Hepatocyte (in vitro differentiated cells): ENCODE measurements around the gene MOK. TPM values are rescaled to one million over a fixed set of nuclear protein-coding genes. Genes with fewer than 3 reads are reported as not detected.

Source experiments
- DNase-seq: peaks from one replicate; pipeline ENCODE4 v3.0.0-alpha.2; 2016; ENCODE audit warnings: low spot score
- H2AFZ ChIP-seq: fragments of 200-600 bp; sonication (generic); 2 replicates; pipeline ENCODE4 v1.6.0; 2016; ENCODE audit warnings: antibody characterized with exemption, mild to moderate bottlenecking
- H3K27ac ChIP-seq: fragments of 200-600 bp; sonication (generic); 2 replicates; pipeline ENCODE4 v1.5.1; 2016; ENCODE audit warnings: mild to moderate bottlenecking
- H3K27me3 ChIP-seq: fragments of 200-600 bp; sonication (generic); 2 replicates; pipeline ENCODE4 v1.6.1; 2016
- H3K36me3 ChIP-seq: fragments of 200-600 bp; sonication (generic); replicated peaks from 2 replicates; pipeline ENCODE4 v1.5.1; 2016; ENCODE audit warnings: low read depth; ENCODE audit not compliant: insufficient read depth
- H3K4me1 ChIP-seq: fragments of 200-600 bp; sonication (generic); 2 replicates; pipeline ENCODE4 v1.5.1; 2016; ENCODE audit warnings: mild to moderate bottlenecking, moderate library complexity; ENCODE audit not compliant: insufficient read depth
- H3K4me2 ChIP-seq: fragments of 200-600 bp; sonication (generic); 2 replicates; pipeline ENCODE4 v1.6.0; 2016
- H3K4me3 ChIP-seq: fragments of 200-600 bp; sonication (generic); 2 replicates; pipeline ENCODE4 v1.5.1; 2016; ENCODE audit warnings: mild to moderate bottlenecking
- H3K79me2 ChIP-seq: fragments of 200-600 bp; sonication (generic); 2 replicates; pipeline ENCODE4 v1.6.0; 2017; ENCODE audit warnings: mild to moderate bottlenecking
- H3K9me2 ChIP-seq: fragments of 200-600 bp; sonication (generic); replicated peaks from 2 replicates; pipeline ENCODE4 v1.6.0; 2017; ENCODE audit warnings: mild to moderate bottlenecking; ENCODE audit not compliant: insufficient read depth
- H3K9me3 ChIP-seq: fragments of 200-600 bp; sonication (generic); 2 replicates; pipeline ENCODE4 v1.5.1; 2016; ENCODE audit warnings: low read depth, mild to moderate bottlenecking
- H4K20me1 ChIP-seq: fragments of 200-600 bp; sonication (generic); 2 replicates; pipeline ENCODE4 v1.6.0; 2016; ENCODE audit warnings: mild to moderate bottlenecking; ENCODE audit not compliant: insufficient read depth, poor library complexity, severe bottlenecking
- EZH2 ChIP-seq: fragments of 200-600 bp; sonication (generic); IDR thresholded peaks from 2 replicates; pipeline ENCODE4 v1.6.1; 2016; ENCODE audit warnings: antibody characterized with exemption, mild to moderate bottlenecking, borderline replicate concordance
- EZH2phosphoT487 ChIP-seq: fragments of 200-600 bp; sonication (generic); IDR thresholded peaks from one replicate; pipeline ENCODE4 v1.6.1; 2018; ENCODE audit warnings: antibody characterized with exemption, mild to moderate bottlenecking, low read depth, moderate library complexity; ENCODE audit not compliant: unreplicated experiment, severe bottlenecking
- WGBS: methylation state at CpG from one replicate; pipeline ENCODE4 v1.1.6; 2016; ENCODE audit warnings: low lambda C conversion rate; ENCODE audit errors: missing lambda C conversion rate; 5-methylcytosine and 5-hydroxymethylcytosine counted together
- polyA plus RNA-seq: library from polyadenylated mRNA; unstranded; fragments of >200 nt; fragmentation: Nextera tagmentation; extraction: Ambion mirVana; gene quantifications from 2 replicates; pipeline ENCODE4 v1.2.1, GENCODE V29; 2016
- total RNA-seq: library from RNA; depleted of rRNA; stranded (reverse); fragments of >200 nt; gene quantifications from 2 replicates; pipeline ENCODE4 v1.2.3, GENCODE V29; 2014
- TF ChIP-seq, protein P1 (sequence below): fragments of 200-600 bp; sonication (generic); IDR thresholded peaks from 2 replicates; pipeline ENCODE4 v1.5.1; 2016; ENCODE audit warnings: antibody characterized with exemption, mild to moderate bottlenecking; ENCODE audit not compliant: poor library complexity

Gene MOK
- total and polyA plus RNA-seq, 2 experiments from 2014 or later = 9.3 to 13.5 TPM

DNA sequence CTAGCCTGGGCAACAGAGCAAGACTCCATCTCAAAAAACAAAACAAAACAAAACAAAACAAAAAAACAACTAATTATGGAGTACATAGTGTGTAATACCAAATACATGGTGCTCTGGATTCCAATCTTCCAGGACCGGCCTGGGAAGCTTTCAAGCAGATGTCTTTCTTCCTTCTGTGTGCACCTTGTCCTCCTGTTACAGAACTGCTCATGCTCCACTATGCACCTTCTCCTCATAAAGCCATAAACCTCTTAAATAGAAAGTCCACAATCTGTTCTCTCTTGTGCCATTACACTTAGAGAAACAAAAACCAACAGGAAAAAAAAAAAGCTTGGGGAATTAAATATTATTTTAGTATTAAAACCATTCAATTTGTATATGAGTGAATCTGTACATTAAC lies 12.5 kb downstream of the MOK start:
- 90% methylated on average over 1 of the region's 1 CpG for WGBS
- Histone ChIP-seq H4K20me1 (no peaks in the 10 kb centered on the region), H3K4me1 (no peaks in the 10 kb centered on the region), H3K4me2 (no peak overlapping the region), H3K4me3 (no peak overlapping the region), H2AFZ (no peak overlapping the region), H3K9me2 (no peaks in the 10 kb centered on the region), H3K9me3 (no peaks in the 10 kb centered on the region), H3K27ac (no peak overlapping the region), H3K27me3 (no peaks in the 10 kb centered on the region), H3K79me2 (no peaks in the 10 kb centered on the region), H3K36me3 (no peaks in the 10 kb centered on the region)
- peak; percentile 29 for DNase-seq
- TF ChIP-seq EZH2 = no peak
- TF ChIP-seq EZH2phosphoT487 = no peak

GRCh38 chr14:102288139-102288538 lies 16.8 kb downstream of the MOK start:
- WGBS = 90% methylated on average over 2 of the region's 2 CpGs
- Histone ChIP-seq H4K20me1 (no peaks in the 10 kb centered on the region), H2AFZ (no peak overlapping the region), H3K9me3 (no peaks in the 10 kb centered on the region), H3K27ac (no peak overlapping the region), H3K4me1 (no peaks in the 10 kb centered on the region), H3K9me2 (no peaks in the 10 kb centered on the region), H3K27me3 (no peaks in the 10 kb centered on the region), H3K4me3 (no peak overlapping the region), H3K79me2 (no peaks in the 10 kb centered on the region), H3K4me2 (no peak overlapping the region), H3K36me3 (no peaks in the 10 kb centered on the region)
- no peak for DNase-seq
- no peak for TF ChIP-seq EZH2phosphoT487
- no peak for TF ChIP-seq EZH2
- TF ChIP-seq, protein P1, sequence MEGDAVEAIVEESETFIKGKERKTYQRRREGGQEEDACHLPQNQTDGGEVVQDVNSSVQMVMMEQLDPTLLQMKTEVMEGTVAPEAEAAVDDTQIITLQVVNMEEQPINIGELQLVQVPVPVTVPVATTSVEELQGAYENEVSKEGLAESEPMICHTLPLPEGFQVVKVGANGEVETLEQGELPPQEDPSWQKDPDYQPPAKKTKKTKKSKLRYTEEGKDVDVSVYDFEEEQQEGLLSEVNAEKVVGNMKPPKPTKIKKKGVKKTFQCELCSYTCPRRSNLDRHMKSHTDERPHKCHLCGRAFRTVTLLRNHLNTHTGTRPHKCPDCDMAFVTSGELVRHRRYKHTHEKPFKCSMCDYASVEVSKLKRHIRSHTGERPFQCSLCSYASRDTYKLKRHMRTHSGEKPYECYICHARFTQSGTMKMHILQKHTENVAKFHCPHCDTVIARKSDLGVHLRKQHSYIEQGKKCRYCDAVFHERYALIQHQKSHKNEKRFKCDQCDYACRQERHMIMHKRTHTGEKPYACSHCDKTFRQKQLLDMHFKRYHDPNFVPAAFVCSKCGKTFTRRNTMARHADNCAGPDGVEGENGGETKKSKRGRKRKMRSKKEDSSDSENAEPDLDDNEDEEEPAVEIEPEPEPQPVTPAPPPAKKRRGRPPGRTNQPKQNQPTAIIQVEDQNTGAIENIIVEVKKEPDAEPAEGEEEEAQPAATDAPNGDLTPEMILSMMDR = no peak

- H3K36me3 ChIP-seq = no peaks in the 10 kb centered on the region
- 96% methylated on average over 2 of the region's 2 CpGs for WGBS
- no peaks in the 10 kb centered on the region for H4K20me1 ChIP-seq
- no peak for DNase-seq
- H3K4me3 ChIP-seq = no peak overlapping the region
- no peaks in the 10 kb centered on the region for H3K79me2 ChIP-seq
- H3K27ac ChIP-seq = no peak overlapping the region
- TF ChIP-seq EZH2phosphoT487 = no peak
- no peak overlapping the region for H2AFZ ChIP-seq
- no peak overlapping the region for H3K4me2 ChIP-seq
- no peaks in the 10 kb centered on the region for H3K27me3 ChIP-seq
- no peaks in the 10 kb centered on the region for H3K9me2 ChIP-seq
- H3K9me3 ChIP-seq = no peaks in the 10 kb centered on the region
- H3K4me1 ChIP-seq = no peaks in the 10 kb centered on the region
These were observed 19.9 kb downstream of the MOK start for GRCh38 chr14:102285106-102285505.

DNA sequence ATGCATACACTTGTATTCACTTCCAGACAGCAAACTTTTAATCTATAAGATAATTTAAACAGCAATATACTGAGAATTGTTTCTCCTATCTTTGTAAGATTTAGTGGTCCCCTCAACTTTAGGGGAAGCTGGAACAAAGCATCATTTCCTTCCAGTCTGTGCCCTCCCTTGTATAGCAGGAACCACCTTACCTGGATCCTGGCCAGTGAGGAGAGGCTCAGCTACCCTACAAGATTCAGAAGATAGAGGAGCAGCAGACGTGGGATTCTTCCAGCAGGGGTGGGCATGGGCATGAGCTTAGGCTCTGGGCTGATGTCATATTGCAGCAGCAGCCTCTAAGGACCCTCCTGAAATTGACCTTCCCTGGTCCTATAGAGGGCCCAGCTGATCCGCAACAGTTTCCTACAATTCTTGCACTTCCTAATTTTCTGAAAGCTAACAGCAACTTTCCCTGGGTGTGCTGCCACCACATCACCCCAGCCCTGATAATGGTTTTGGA lies 21.3 kb downstream of the MOK start:
- no peak overlapping the region for H3K27ac ChIP-seq
- H3K4me1 ChIP-seq = peaks cover 6% of the 10 kb centered on the region
- TF ChIP-seq, protein P1 = no peak
- TF ChIP-seq EZH2phosphoT487 (no peak), EZH2 (no peak)
- H4K20me1 ChIP-seq = no peaks in the 10 kb centered on the region
- H3K36me3 ChIP-seq = no peaks in the 10 kb centered on the region
- H3K9me3 ChIP-seq = no peaks in the 10 kb centered on the region
- no peaks in the 10 kb centered on the region for H3K79me2 ChIP-seq
- H3K4me3 ChIP-seq = no peak overlapping the region
- H3K4me2 ChIP-seq = no peak overlapping the region
- 79% methylated on average over 2 of the region's 2 CpGs for WGBS
- H3K27me3 ChIP-seq = no peaks in the 10 kb centered on the region
- H2AFZ ChIP-seq = no peak overlapping the region
- DNase-seq = no peak
- no peaks in the 10 kb centered on the region for H3K9me2 ChIP-seq
